BJ (cell line): Measurements from ENCODE around the gene TMEM135. TPM values are rescaled to one million over a fixed set of nuclear protein-coding genes. Genes with fewer than 3 reads are reported as not detected.

Source experiments
- CTCF ChIA-PET: fragments of 350-600 bp; formaldehyde crosslinking; extraction: SDS; loops from one replicate; lab custom pipeline; 2021; ENCODE audit warnings: antibody characterized with exemption, inconsistent platforms; lab: Yijun Ruan, JAX
- POLR2A ChIA-PET: fragments of 300-600 bp; sonication (Branson Sonifier 250); formaldehyde crosslinking; extraction: SDS; loops from one replicate; lab custom pipeline; 2021; ENCODE audit warnings: antibody characterized with exemption; lab: Charles Lee
- DNase-seq: peaks from one replicate; pipeline ENCODE4 v3.0.0-alpha.2; 2011; ENCODE audit warnings: low read depth
- H3K27me3 ChIP-seq: 2 replicates; pipeline ENCODE4 v1.6.0; 2011; ENCODE audit warnings: low read length; ENCODE audit not compliant: control insufficient read depth, insufficient read depth
- H3K36me3 ChIP-seq: 2 replicates; pipeline ENCODE4 v1.5.1; 2011; ENCODE audit warnings: low read length; ENCODE audit not compliant: control insufficient read depth, insufficient read depth
- H3K4me3 ChIP-seq: 2 replicates; pipeline ENCODE4 v1.5.1; 2011; ENCODE audit warnings: low read depth, mild to moderate bottlenecking, control low read depth, low read length
- polyA plus RNA-seq: library from polyadenylated mRNA; depleted of rRNA; stranded (reverse); fragments of >200 nt; gene quantifications from 2 replicates; pipeline ENCODE4 v1.2.3, GENCODE V29; 2011; rRNA removed
- TF ChIP-seq, protein P1 (sequence below): IDR thresholded peaks from 2 replicates; pipeline ENCODE4 v1.5.1; 2011; ENCODE audit warnings: low read depth, mild to moderate bottlenecking, control low read depth, inconsistent platforms, low read length, moderate library complexity; ENCODE audit not compliant: insufficient read depth

Gene TMEM135
- polyA plus RNA-seq, 1 experiment = 4.6 TPM

GRCh38 chr11:87372065-87372464, 334.3 kb downstream of the TMEM135 start:
- Histone ChIP-seq H3K4me3 (no peak overlapping the region), H3K36me3 (no peaks in the 10 kb centered on the region), H3K27me3 (peaks cover 2% of the 10 kb centered on the region; the same call in 1 of the 2 replicates)
- TF ChIP-seq, protein P1, sequence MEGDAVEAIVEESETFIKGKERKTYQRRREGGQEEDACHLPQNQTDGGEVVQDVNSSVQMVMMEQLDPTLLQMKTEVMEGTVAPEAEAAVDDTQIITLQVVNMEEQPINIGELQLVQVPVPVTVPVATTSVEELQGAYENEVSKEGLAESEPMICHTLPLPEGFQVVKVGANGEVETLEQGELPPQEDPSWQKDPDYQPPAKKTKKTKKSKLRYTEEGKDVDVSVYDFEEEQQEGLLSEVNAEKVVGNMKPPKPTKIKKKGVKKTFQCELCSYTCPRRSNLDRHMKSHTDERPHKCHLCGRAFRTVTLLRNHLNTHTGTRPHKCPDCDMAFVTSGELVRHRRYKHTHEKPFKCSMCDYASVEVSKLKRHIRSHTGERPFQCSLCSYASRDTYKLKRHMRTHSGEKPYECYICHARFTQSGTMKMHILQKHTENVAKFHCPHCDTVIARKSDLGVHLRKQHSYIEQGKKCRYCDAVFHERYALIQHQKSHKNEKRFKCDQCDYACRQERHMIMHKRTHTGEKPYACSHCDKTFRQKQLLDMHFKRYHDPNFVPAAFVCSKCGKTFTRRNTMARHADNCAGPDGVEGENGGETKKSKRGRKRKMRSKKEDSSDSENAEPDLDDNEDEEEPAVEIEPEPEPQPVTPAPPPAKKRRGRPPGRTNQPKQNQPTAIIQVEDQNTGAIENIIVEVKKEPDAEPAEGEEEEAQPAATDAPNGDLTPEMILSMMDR = no peak
- no peak for DNase-seq
- POLR2A ChIA-PET = no interaction called here
- CTCF ChIA-PET = interaction anchor here (0.6 kb wide), 1 partner anchor 417 kb away, joined by 3 read pairs; no protein-coding TSS in a partner anchor

Other genes starting within 250 kb of the TMEM135 start
- gene PRSS23, start 237.4 kb upstream of the TMEM135 start, polyA plus RNA-seq = 258 and 343 TPM in 2 replicates
- gene FZD4, start 82.5 kb upstream of the TMEM135 start, polyA plus RNA-seq = 12.4 and 19.5 TPM in 2 replicates